SKM-1 (cell line): ENCODE results near the gene GMDS.

Experiments used
- DNase-seq: peaks from one replicate; lab custom pipeline; 2025; ENCODE audit not compliant: unreplicated experiment; lab: John Stamatoyannopoulos, UW

GMDS gene

DNA sequence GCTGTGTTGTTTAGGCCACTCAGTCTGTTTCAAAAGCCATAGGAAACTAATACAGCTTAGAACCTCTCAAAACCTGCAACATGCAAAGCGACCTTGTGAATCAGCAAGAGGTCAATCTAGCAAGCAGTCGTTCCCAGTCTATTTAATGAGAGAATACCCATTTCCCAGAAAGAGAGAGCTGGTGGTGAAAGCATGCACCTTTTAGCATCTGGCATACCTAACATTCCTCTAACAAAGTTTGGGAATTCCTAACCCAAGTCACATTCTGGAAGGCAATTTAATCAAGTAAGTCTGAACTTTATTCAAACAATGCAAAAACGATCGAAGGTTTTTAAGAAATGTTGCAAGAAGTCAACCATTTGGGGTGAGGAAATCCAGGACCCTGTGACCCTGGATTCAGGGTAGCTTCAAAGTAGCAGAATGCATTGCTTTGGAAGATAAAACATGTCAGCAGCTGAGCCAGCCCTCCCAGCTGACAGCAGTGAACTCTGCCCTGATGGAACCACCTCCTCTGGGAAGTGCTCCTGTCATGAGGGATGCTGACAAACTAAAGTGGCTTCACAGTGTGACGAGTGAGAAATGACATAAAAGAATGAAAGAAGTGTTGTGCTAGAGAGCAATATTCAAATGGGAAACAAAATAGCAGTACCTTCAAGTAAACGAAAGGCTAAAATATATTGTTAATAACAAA is 104.8 kb downstream of the GMDS start:
- no peak for DNase-seq

DNA sequence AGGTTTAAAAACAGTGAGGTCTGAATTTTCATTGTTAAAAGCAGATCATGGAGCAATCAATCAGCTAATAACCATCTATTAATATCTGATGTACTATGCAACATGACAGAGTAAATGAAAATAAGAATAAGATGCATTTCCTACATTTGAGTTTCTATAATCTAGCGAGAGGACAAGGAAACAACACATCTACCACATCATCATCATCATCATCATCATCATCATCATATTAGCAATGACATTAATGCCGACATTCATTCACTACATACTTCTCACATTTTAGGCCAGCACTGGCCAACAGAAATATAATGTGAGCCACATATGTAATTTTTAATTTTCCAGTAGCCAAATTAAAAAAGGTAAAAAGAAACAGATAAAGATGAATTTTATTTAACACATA is 110.0 kb downstream of the GMDS start:
- DNase-seq: no peak

DNA sequence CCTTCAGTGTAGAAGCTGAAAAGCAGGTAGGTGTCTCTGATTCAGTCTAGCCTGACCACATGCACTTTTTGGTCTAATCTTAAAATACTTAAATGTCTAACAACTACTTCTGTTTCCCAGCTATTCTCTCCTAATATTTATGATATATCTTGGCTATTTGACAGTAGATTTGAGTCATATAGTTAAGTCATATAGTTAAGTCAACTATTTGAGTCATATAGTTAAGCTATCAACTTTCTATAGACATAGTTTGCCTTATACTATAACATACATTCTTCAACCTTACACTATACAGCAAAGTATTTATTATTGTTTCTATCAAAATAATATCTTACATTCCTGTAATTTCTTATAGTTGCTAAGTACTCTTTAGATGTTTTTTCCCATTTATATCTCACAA is 110.9 kb downstream of the GMDS start:
- DNase-seq: no peak

DNA sequence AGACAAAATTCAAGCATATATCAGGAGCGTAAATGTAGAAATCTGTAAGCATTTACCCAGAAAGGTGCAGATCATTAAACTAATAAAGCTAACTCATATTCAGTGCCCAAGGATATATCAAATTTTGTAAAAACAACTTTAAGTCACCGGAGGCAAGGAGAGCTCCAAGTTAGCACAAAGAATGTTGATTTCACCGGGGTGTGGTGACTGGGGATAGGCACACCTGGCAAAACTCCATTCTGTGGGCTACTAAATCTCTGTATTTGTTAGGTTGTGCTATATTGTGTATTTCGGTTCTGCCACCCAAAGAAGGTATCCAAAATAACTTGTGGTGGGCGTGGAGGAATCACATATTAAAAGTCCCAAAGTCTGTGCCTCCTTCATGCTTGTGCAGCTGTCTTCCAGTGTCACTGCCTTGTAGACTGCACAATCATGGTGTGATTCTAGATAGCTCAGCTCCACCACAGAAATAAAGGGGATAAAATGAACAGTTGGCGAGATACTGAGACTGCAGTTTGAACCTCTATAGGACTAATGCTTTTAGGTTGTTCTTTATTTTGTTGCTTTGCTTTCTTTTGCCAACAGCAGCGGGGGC is 111.6 kb downstream of the GMDS start:
- DNase-seq: no peak

DNA sequence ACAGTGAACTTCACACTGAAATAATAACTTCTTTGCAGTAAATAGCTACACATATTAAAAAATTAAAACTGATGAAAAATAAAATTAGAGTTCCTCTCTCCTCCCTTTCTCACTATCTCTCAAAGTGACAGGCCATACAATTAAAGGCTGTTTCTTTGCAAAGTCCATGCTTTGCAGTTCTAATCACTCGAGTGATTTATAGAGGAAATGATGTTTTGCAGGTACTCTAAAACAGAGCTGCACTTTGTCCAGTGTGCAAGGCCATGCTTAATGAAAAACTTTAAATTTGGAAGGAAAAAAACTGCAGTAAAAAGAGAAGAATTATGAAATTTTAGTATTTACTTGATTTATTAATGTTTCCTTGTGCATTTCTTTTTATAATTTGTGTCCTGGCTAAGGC is 112.5 kb downstream of the GMDS start:
- DNase-seq: no peak

DNA sequence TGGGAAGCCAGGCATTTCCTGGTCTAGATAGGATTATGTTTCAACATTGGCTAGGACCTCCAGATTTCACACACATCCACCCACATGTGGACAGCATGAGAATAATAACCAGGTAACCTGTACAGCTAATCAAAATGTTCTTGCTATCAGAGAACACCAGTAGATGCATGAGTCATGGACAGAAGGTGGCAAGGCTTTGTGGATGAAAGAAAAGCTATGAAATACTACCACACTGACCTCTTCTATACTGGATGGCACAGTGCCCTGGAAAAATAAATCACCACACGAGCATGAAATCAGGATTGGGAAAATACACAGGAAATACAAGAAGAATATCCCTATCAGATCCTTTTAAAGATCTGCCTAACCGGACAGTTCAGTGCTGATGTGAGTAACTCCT is 113.0 kb downstream of the GMDS start:
- DNase-seq: no peak

DNA sequence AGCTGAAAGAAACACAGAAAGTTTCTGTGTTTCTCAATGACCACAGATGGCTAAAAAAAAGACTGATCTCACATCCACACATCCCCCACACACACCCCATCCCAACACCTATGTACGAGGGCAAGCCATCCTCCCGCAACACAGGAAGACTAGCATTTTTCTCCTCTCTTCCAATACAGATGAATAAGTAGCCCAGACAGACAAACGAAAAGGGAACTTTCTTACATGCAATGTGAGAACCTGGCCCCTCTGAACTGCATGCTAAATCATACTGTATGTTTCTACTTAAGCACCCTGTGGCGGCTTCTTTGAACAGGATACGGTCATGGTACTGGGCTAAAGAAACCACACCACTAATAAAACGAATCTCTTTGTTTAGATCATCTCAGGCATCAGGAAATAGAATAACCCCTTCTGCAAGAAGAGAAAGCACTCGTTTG is 116.2 kb downstream of the GMDS start:
- no peak for DNase-seq

DNA sequence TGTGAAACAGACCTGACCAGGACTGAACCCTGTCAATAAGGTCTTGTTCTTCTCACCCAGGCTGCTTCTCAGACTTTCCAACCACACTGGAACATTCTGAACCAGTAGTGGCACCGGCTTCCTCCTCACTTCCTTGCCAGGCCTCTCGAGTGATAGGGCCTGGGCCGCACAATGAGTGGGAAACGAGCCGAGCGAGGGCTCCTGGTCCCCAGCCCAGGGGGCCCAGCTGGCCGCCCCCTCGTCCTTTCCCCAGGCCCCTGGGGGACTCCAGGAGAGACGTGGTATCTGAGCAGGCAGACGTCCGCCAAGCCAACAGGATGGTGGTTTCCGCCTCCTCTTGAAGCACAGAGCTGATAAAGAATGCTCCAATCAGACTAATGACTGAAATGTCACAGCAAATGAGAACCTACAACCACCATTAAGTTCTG is 117.9 kb downstream of the GMDS start:
- no peak for DNase-seq

DNA sequence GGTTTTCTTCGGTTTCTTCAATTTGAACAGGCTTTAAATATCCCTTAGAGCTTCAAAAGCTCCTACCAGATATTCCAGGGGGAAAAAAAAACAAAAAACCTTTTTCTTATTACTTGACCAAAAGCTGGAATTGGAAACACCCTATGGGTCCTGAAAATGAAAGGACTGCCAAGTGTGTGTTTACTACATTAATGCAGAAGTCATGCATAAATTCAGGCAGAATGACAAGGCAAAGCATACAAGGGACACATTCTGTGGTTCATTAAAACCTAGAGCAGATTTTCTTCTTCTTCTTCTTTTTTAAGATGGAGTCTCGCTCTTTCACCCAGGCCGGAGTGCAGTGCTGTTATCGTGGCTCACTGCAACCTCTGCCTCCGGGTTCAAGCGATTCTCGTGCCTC is 119.1 kb downstream of the GMDS start:
- no peak for DNase-seq

DNA sequence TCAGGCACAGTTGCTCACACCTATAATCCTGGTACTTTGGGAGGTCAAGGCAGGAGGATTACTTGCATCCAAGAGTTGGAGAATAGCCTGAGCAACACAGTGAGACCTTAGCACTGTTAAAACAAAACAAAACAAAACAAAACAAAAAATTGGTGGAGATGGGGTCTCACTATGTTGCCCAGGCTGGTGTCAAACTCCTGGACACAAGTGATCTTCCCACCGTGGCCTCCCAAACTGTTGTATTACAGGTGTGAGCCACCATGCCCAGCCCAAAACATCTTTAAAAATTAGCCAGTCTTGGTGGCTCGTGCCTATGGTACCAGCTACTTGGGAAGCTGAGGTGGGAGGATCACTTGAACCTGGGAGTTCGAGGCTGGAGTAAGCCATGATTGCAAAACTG is 120.2 kb downstream of the GMDS start:
- DNase-seq: no peak

DNA sequence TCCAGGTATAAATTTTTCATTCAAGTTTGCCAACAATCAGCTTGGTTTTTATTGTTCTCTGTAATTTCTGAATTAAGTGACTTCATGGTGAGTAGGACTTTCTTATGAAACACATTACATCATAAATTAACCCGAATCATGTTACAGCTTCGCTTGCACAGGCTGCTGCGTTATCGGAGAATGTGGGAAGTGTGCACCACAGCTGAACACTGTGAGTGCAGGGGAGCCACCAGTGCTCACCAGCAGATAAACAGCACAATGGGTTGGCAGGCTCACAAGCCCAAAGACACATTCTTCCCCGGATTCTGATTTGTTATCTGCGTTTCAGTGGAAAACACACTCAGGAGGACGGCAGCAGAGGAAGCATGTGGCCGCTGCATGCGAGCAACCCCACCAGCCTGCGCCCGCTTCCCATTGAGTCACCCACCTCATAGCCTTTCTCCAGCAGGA is 121.1 kb downstream of the GMDS start:
- DNase-seq: no peak

DNA sequence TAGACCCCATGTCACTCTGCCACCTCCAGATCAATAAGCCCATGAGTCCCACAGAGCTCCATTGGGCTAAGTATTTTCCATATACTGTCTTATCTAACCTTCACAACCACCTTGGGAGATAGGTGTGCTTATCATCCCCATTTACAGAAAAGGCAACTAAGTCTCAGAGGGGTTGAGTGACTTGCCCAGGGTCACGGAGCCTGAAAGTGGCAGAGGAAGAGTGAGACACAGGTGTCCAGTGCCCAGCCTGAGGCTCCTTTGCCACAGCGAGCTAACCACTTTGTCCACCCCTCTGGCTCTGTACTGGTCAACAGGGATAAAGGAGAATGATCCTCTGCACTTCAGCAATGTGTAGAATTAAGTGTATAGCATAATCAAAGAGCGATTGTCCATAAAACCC is 124.5 kb downstream of the GMDS start:
- no peak for DNase-seq

DNA sequence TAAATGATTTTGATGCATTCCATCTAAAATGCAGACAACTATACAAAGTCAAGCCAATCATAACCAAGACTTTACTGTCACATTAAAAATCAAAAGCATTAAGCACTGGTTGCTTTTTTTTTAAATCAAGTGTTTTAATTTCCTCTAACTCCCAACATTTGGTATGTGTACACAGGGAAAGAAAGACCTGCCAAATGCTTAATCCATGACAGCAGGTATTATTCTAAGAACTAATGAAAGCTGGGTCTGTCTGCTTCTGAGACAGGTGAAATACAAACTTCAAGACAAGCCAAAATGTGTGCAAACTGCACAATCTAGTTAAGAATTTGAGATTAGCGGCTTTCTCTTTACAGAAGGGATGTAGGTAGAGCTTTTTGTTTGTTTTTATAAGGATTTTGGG is 126.1 kb downstream of the GMDS start:
- DNase-seq: no peak

DNA sequence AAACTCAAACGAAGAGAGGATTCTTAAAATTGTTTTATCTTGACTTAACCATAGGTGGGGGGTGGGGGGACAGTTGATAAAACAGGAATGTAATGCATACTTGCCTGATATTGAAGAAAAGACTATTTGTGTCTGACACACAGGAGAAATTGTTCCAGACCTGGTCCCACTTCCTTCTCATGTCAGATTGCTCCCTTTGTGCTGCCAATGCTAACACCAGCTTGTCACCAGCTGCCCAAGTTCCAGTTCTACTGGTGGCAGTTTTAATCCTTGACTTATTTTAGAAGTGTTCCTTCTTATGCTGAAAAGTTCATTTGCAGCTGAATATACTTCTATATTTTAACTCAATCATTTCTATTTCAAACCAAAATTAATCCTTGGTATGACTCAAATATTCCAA is 127.3 kb downstream of the GMDS start:
- no peak for DNase-seq

DNA sequence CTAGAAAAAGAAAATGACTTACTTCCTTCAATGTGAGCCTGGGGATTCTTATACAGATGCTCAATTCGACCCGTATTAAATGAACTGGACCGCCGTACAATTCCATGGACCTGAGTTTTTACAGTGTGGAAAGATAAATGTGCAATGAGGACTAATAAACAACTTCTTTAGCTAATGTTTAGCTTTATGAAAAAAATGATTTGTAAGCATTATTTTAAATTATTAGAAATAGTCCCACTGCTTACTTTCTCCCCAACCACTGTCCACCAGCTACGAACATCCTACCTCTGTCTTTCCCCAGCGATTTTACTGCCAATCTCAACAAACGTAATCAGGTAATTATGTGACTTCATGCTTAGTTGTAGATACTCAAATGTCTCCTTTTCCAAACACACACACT is 128.0 kb downstream of the GMDS start:
- no peak for DNase-seq

DNA sequence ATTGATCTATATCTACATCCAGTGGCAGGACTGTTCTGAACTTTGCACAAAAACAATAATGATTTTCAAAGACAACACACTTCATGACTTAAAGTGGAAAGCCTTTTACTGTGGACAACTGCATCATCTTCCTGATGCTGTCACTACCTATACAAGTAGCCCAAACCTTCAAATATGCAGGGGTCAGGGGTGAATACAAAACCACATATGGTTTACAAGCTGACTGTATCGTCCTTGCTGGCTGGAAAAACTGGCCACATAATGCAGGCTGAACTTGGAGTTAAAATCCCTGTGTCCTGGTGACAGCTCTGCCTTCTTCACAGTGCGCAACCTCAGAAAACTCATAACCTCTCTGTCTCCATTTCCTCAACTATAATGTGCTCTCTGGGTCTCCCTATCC is 128.9 kb downstream of the GMDS start:
- no peak for DNase-seq

DNA sequence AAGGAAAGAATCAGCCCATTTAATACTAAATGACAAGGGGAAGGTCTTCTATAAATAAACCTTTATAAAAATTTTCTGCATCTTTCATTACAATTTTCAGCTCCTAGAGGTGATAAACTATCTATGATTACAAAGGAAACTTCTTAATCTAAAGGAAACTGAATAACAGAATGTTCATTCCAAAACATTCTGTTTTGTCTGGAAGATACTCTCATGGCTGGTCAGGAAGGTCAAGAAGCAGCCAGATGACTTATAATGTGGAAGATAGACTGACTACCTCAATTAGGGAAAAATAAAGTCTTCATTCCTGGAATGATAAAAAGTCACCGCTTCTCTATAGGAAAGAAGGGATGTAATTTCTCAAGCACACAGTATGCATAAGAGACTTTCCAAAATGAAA is 131.3 kb downstream of the GMDS start:
- DNase-seq: no peak

DNA sequence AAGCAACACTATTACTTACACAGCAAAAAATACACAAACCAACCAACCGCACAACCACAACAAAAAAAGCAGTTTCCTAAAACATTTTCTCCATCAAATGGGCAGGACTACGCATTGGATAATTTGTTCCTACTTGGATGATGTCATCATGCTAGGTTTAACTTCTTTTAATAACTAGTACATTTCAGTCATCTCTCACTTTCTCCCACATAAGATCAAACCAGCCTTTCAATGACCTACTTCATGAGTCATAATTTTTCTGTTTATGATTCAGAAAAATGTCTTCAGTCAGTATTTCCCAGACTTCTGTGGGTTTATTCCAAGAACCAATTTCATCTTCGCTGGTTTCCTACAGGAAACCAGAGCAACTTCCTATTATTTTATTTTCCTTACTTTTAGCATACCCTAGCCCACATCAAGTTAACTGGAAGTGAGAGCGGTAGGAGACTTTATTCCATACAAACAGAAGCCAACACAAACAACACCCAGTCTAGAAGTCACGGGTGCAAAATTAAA is 134.2 kb downstream of the GMDS start:
- no peak for DNase-seq

DNA sequence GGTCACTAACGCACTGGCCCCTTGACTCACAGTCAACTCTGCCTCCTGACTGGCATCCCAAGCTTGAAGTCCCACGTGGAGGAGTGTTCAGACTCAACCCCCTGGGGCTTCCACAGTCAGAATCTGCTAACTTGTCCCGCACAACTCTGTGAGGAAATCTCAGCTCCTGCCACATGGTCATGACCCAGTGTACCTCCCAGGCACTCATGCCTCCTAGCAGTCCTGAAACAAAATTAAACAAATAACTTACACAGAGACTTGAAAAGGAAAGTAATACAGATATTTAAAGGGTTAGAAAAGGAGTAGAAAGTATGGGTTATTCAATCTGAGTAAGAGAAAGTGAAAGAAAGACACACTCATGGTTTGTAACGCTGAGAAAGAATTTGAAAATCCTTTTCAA is 134.9 kb downstream of the GMDS start:
- DNase-seq: no peak

DNA sequence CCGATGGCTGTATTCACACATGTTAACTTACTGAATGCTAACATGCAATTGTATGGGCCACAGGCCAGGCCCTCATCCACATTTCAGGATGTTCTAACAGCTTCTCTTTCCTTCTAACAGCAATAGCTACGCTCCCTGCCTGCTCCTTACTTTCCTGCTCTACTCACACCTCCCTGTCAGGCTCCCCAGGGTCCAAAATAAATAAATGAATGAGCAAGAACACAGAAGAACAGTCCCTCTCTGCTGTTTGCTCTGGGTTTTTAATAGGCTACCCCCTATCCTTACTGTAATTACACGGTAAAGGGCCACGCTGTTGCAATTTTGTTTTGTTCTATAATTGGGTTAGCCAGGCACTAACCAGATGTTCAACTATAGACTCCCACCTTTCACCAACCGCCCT is 135.6 kb downstream of the GMDS start:
- DNase-seq: no peak

DNA sequence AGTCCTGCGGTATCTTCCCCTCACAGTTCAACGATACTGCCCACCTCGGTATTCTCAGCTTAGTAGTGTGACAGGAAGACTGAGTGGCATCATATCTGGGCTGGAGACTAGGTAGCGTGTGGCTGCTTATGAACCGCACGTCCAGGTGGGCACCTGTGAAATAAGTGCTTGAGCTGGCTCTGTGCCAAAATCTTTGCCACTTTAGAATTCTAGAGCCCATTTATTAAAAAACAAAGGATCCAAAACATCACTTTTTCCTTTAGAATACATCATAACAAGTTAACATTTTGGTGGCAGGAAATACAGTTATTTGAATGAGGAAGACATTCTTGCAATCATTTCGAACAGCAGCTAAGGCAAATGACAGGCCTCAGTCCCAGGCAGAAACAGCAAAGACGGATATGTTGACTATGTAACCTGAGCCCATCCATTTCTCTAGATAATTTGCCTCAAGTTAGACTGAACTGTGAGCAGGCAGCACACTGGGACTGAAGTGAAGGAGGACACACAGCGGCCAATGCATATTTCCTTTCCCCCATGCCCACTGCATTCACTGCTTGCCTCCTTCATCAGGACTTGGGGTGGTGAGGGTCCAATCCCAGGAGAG is 136.6 kb downstream of the GMDS start:
- no peak for DNase-seq

DNA sequence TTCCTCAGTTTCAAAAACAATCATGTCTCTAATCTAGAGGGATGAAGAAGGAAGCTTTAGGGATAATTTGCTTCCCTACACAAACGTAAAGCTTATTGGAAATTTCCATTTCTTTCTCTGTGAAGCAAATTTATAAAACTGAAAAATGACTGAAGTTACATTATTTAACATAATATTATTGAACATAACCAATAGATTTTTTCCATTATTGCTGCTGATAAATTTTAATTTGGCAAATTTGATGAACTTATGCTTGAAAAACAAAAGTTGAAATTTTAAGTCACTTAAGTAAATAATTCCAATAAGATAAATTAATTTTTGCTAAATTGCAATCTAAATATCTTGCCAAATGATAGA is 140.9 kb downstream of the GMDS start:
- no peak for DNase-seq
